Activated naive CD8-positive, alpha-beta T cell treated with anti-CD3 and anti-CD28 coated beads, Interleukin-2, amount 50 U/mL, for 24 hours (primary cell): ENCODE results near the gene TAF1B.
A peak's percentile ranks its signal among the peaks of the same experiment; 100 is the strongest.

Experiments
- ATAC-seq: fragments of 150-1000 bp; cut with Tn5 transposase; one replicate; pipeline ENCODE4 v1.10.0; 2021
- DNase-seq: peaks from one replicate; pipeline ENCODE4 v3.0.0; 2021
- H3K27ac Mint-ChIP-seq: one replicate; pipeline ENCODE4 v1.8.0; 2021; ENCODE audit warnings: mild to moderate bottlenecking, mixed read lengths
- H3K27me3 Mint-ChIP-seq: one replicate; pipeline ENCODE4 v1.8.0; 2021; ENCODE audit warnings: mixed read lengths
- H3K36me3 Mint-ChIP-seq: one replicate; pipeline ENCODE4 v1.8.0; 2021; ENCODE audit warnings: low read depth, mixed read lengths
- H3K4me1 Mint-ChIP-seq: one replicate; pipeline ENCODE4 v1.8.0; 2021; ENCODE audit warnings: mixed read lengths
- H3K4me3 Mint-ChIP-seq: one replicate; pipeline ENCODE4 v1.8.0; 2021; ENCODE audit warnings: mild to moderate bottlenecking, moderate library complexity, mixed read lengths
- H3K9me3 Mint-ChIP-seq: one replicate; pipeline ENCODE4 v1.8.0; 2021; ENCODE audit warnings: mixed read lengths

The TAF1B gene

GRCh38 chr2:9803023-9803805 is 40.1 kb upstream of the TAF1B start:
- Mint-ChIP-seq H3K4me1 (peaks cover 21% of the 10 kb centered on the region), H3K9me3 (no peaks in the 10 kb centered on the region), H3K36me3 (no peaks in the 10 kb centered on the region), H3K27me3 (peaks cover 3% of the 10 kb centered on the region), H3K27ac (no peak overlapping the region), H3K4me3 (no peak overlapping the region)
- ATAC-seq (no peak), DNase-seq (no peak)

DNA sequence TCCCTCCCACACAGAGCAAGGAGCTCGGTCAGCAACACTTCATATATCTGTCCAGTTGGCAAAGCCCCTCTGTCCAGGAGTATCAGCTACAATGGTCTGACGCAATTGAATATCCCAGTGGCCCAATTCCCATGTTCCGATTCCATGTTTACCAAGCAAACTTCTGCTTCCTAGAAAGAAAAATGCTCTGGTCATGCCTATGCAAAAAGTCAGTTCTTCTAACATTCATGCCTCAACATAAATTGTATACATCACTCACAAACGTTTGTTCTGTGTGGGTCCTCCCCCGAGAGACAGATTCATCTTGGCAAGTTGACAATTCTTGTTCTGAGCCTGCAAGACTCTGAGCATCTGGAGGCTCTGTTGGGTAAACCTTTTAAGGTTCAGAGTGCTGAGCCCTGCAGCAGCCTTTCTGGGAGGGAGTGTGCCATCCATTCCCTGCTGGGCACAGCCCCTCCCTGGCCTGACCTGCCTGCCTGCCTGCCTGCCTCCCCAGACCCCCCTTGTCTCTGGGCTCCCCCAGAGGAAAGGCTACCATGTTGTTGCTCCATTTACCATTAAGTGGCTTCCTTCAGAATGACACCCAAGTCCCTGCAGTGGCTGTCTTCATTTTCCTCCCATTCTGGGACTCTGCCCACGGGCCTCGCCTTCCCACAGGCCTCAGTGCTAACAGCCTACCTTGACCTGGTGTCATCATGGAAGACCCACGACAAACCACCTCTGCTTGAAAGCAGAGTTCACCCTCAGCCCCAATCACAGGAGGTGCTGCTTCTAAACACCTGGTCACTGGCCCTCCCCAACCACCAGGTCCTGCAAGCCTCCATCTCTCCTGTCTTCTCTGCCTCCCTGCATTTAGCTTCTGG is 37.6 kb upstream of the TAF1B start:
- H3K9me3 Mint-ChIP-seq, result no peaks in the 10 kb centered on the region
- H3K27ac Mint-ChIP-seq, result no peak overlapping the region
- DNase-seq (no peak), ATAC-seq (no peak)
- peaks cover 4% of the 10 kb centered on the region for H3K4me1 Mint-ChIP-seq
- H3K27me3 Mint-ChIP-seq, result no peaks in the 10 kb centered on the region
- H3K36me3 Mint-ChIP-seq, result no peaks in the 10 kb centered on the region
- no peak overlapping the region for H3K4me3 Mint-ChIP-seq

- no peak for ATAC-seq
- no peak overlapping the region for H3K27ac Mint-ChIP-seq
- DNase-seq, result no peak
- H3K4me3 Mint-ChIP-seq, result no peak overlapping the region
- no peaks in the 10 kb centered on the region for H3K27me3 Mint-ChIP-seq
- H3K36me3 Mint-ChIP-seq, result no peaks in the 10 kb centered on the region
- H3K9me3 Mint-ChIP-seq, result no peaks in the 10 kb centered on the region
- H3K4me1 Mint-ChIP-seq, result peaks cover 1% of the 10 kb centered on the region
Measured at GRCh38 chr2:9806298-9806610, 37.0 kb upstream of the TAF1B start.

DNA sequence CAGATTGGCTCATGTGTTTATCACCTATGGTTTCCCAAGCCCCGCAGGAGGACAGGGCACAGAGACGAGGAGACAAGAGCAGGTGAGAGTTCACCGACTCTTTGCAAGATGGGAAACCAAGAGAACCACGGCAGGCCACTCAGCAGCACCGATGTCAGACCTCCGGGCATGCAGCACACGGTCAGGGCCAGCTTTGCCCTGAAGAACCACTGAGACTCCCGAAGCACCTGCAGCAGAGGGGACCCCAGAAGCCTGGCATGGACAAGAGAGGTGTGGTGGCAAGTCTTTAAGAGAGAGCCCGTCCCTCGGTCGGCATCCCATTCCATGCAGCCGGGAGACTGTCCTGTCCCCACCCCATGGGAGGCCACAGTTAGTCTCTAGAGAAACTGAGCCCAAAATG is 36.6 kb upstream of the TAF1B start:
- Mint-ChIP-seq H3K27me3 (no peaks in the 10 kb centered on the region), H3K36me3 (no peaks in the 10 kb centered on the region)
- ATAC-seq, result no peak

GRCh38 chr2:9807056-9807455 is 36.2 kb upstream of the TAF1B start:
- no peaks in the 10 kb centered on the region for H3K4me1 Mint-ChIP-seq
- DNase-seq, result no peak
- ATAC-seq, result no peak
- H3K27ac Mint-ChIP-seq, result no peak overlapping the region
- no peaks in the 10 kb centered on the region for H3K36me3 Mint-ChIP-seq
- no peaks in the 10 kb centered on the region for H3K27me3 Mint-ChIP-seq
- H3K9me3 Mint-ChIP-seq, result no peaks in the 10 kb centered on the region
- H3K4me3 Mint-ChIP-seq, result no peak overlapping the region

More for the DNA sequence above, 36.6 kb upstream of the TAF1B start:
- no peak overlapping the region for H3K27ac Mint-ChIP-seq
- no peaks in the 10 kb centered on the region for H3K9me3 Mint-ChIP-seq
- no peaks in the 10 kb centered on the region for H3K4me1 Mint-ChIP-seq
- DNase-seq, result no peak
- no peak overlapping the region for H3K4me3 Mint-ChIP-seq

- H3K9me3 Mint-ChIP-seq, result no peaks in the 10 kb centered on the region
- H3K27me3 Mint-ChIP-seq, result no peaks in the 10 kb centered on the region
- no peak for ATAC-seq
- no peak overlapping the region for H3K4me3 Mint-ChIP-seq
- DNase-seq, result no peak
- no peaks in the 10 kb centered on the region for H3K4me1 Mint-ChIP-seq
- no peak overlapping the region for H3K27ac Mint-ChIP-seq
- no peaks in the 10 kb centered on the region for H3K36me3 Mint-ChIP-seq
Measured at GRCh38 chr2:9807555-9808305, 35.5 kb upstream of the TAF1B start.

GRCh38 chr2:9808334-9809063 is 34.8 kb upstream of the TAF1B start:
- no peak overlapping the region for H3K4me3 Mint-ChIP-seq
- peaks cover 3% of the 10 kb centered on the region for H3K27me3 Mint-ChIP-seq
- ATAC-seq, result no peak
- no peak overlapping the region for H3K27ac Mint-ChIP-seq
- peaks cover 3% of the 10 kb centered on the region for H3K4me1 Mint-ChIP-seq
- DNase-seq, result no peak
- H3K9me3 Mint-ChIP-seq, result no peaks in the 10 kb centered on the region
- no peaks in the 10 kb centered on the region for H3K36me3 Mint-ChIP-seq

DNA sequence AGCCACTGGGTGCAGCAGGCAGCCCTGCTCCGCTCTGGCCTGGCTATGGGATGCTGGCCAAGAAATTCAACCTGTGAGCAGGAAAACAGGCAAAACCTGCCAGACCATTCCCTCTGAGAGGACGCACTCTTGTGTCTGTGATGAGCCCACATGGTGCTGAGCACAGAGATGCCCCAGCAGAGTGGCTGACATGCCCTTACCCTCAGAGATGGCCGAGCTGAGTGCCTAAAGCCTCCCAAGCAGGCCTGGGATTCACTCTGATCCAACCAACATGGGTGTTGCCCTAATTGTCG is 34.3 kb upstream of the TAF1B start:
- ATAC-seq, result no peak
- H3K4me3 Mint-ChIP-seq, result no peak overlapping the region
- H3K27me3 Mint-ChIP-seq, result peaks cover 5% of the 10 kb centered on the region
- H3K9me3 Mint-ChIP-seq, result no peaks in the 10 kb centered on the region
- H3K4me1 Mint-ChIP-seq, result peaks cover 5% of the 10 kb centered on the region
- no peak overlapping the region for H3K27ac Mint-ChIP-seq
- no peak for DNase-seq
- no peaks in the 10 kb centered on the region for H3K36me3 Mint-ChIP-seq

DNA sequence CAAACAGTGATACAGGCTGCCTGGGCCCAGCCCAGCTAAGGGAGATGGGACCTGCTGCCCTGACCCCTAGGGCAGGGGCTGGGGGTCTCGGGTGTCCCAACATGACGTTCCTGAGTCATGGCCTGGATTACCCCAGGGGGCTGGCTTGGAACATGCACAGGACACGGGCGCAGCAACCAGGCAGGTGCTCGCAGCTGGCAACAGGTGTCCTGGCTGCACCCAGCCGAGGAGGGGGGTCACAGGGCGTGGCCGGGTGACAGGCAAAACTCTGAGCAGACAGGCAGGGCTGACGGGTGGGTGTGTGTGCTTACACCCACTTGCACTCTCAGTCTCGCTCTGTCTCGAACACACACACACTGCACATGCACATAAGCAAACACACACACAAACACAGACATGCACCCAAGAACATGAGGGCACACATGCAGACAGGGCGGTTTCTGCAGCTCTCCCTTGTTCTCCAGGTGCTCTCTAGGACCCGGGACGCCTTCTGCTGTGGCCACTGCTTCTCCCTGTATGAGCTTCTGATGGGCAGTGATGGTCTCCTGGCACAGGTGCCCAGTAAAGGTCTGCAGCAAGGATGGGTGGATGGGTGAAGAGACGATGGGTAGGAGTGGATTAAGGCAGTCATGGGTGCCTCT is 33.7 kb upstream of the TAF1B start:
- no peaks in the 10 kb centered on the region for H3K36me3 Mint-ChIP-seq
- DNase-seq (no peak), ATAC-seq (no peak)
- H3K9me3 Mint-ChIP-seq, result no peaks in the 10 kb centered on the region
- no peak overlapping the region for H3K27ac Mint-ChIP-seq
- peaks cover 5% of the 10 kb centered on the region for H3K4me1 Mint-ChIP-seq
- no peak overlapping the region for H3K4me3 Mint-ChIP-seq
- peaks cover 5% of the 10 kb centered on the region for H3K27me3 Mint-ChIP-seq

DNA sequence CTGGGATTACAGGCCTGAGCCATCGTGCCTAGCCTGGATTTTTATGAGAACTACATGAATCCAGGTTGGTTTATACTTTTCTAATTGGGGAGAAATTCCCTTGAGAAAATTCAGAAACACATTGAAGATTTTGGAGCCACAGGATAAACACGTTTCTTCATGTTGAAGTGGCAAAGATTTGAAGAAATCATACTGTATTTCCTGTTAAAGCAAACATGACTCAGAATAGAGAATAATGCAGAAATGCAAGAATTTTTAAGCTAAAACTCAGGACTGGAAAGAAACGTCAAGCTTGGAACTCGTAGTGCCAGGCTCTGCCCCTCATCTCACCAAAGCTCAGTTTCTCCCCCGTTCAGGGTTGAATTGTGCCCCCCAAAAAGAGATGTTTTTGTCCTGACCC is 32.1 kb upstream of the TAF1B start:
- no peak overlapping the region for H3K4me3 Mint-ChIP-seq
- peaks cover 10% of the 10 kb centered on the region for H3K27me3 Mint-ChIP-seq
- ATAC-seq, result no peak
- no peaks in the 10 kb centered on the region for H3K9me3 Mint-ChIP-seq
- H3K36me3 Mint-ChIP-seq, result no peaks in the 10 kb centered on the region
- H3K4me1 Mint-ChIP-seq, result peaks cover 9% of the 10 kb centered on the region
- no peak overlapping the region for H3K27ac Mint-ChIP-seq
- no peak for DNase-seq

DNA sequence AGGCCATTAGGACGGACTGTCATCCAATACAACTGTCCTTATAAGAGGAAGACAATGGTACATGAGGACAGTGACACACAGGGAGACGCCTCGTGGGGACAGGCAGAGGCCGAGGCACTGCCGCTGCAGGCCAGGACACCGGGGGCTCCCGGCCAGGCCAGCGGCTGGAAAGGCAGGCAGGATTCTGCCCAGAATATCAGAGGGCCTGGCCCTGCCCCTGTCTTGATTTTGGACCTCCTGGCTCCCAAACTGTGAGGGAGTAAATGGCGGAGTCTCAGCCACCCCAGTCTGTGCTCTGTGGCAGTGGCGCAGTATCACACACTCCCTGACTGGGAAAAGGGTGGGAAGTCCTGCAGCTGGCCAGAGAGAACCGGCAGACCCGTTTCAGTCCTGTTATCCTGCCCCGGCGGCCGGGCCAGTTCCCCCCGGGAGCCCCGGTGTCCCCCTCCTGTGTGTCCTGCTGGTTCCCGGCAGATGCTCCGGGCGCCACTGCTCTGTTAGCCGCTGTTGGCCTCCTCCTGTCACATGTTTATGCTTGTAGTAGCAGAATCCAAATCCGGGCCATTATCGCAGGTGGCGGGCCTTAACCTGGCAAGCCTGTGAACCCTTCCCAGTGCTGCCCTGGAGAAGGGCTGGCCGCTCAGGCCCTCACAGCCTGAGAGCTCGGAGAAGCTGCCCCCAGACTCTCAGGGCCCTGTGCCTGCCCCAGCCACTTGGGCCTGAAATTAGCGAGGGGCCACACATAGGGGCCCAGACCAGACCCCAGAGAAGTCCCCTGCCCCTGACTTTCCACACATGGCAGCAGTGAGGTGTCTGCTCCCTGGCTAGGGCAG is 31.4 kb upstream of the TAF1B start:
- Mint-ChIP-seq H3K27me3 (peaks cover 10% of the 10 kb centered on the region), H3K9me3 (no peaks in the 10 kb centered on the region), H3K4me1 (peaks cover 10% of the 10 kb centered on the region), H3K36me3 (no peaks in the 10 kb centered on the region), H3K4me3 (no peak overlapping the region), H3K27ac (no peak overlapping the region)
- no peak for DNase-seq
- ATAC-seq, result no peak

- Mint-ChIP-seq H3K36me3 (no peaks in the 10 kb centered on the region), H3K4me3 (no peak overlapping the region), H3K9me3 (no peaks in the 10 kb centered on the region), H3K27ac (no peak overlapping the region), H3K27me3 (peaks cover 10% of the 10 kb centered on the region), H3K4me1 (peaks cover 10% of the 10 kb centered on the region)
- no peak for DNase-seq
- no peak for ATAC-seq
Measured at GRCh38 chr2:9812945-9813311, 30.3 kb upstream of the TAF1B start.

GRCh38 chr2:9813312-9814128 is 29.8 kb upstream of the TAF1B start:
- DNase-seq, result peak; percentile 78
- ATAC-seq, result peak; percentile 66
- Mint-ChIP-seq H3K4me3 (no peak overlapping the region), H3K27me3 (peaks cover 10% of the 10 kb centered on the region), H3K27ac (no peak overlapping the region), H3K9me3 (no peaks in the 10 kb centered on the region), H3K36me3 (no peaks in the 10 kb centered on the region), H3K4me1 (peaks cover 10% of the 10 kb centered on the region)
